ENCODE data around the gene HNRNPR. TPM values are rescaled to one million over a fixed set of nuclear protein-coding genes. Genes with fewer than 3 reads are reported as not detected.
A peak's percentile ranks its signal among the peaks of the same experiment; 100 is the strongest.
"Not testable (repeated sequence)": the region's sequence is repeated elsewhere in the genome, so short reads cannot be mapped to it uniquely, and the experiment has no call there.

HNRNPR gene
- total RNA-seq, 6 experiments from 2014 or later: 115 to 147 (median 144) TPM

DNA sequence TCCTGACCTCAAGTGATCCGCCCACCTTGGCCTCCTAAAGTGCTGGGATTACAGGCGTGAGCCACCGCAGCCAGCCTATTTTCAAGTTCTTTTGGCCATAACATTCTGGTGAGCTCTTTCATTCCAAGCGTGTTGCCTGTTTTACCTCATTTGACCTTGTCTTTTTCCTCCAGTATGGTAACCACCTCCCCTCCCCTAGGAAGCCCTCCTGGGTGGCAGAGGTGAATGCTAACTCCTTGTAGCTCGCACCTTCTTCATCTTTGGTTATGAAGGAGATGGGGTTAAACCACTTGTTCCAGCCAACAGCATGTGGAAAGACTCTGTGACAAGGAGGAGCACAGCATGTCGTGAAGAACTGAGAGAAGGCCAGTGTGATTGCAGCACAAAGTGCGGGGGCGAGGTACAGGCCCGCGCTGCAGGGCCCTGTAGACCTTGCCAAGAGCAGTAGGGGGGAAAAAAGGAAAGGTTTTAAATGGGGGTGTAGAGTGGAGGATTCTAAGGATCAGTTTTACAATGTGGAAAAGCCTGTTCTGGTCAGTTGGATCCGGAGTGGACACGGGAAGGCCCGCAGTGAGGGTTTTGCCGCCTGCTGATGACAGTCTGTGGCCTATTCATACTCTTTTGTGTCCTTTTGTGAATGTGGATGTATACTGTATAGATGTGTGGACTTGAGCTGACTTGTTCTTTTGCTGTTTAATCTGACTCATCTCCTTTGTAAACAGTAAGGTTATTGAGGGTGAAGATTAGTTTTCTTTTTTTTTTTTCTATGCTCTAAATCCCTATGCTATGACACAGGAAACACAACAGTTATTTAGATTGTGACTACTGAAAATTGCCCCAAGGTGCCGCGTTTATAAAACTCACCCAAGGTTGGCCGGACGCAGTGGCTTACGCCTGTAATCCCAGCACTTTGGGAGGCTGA, 33.1 kb upstream of the HNRNPR start:
- Mint-ChIP-seq H3K27me3 (ENCODE audit: insufficient read depth) (peaks cover 3% of the 10 kb centered on the region; the same call in 1 of the 2 replicates), H3K4me1 (ENCODE audit: low read depth) (peaks cover 29% of the 10 kb centered on the region), H3K27ac (peak overlapping the region; percentile 97), H3K36me3 (ENCODE audit: low read depth) (peaks cover 4% of the 10 kb centered on the region; the same call in 1 of the 2 replicates), H3K9me3 (no peaks in the 10 kb centered on the region; the same call in 1 of the 2 replicates), H3K4me3 (peak overlapping the region; percentile 48)
- DNase-seq: peak; percentile 94
- TF ChIP-seq, protein P1, sequence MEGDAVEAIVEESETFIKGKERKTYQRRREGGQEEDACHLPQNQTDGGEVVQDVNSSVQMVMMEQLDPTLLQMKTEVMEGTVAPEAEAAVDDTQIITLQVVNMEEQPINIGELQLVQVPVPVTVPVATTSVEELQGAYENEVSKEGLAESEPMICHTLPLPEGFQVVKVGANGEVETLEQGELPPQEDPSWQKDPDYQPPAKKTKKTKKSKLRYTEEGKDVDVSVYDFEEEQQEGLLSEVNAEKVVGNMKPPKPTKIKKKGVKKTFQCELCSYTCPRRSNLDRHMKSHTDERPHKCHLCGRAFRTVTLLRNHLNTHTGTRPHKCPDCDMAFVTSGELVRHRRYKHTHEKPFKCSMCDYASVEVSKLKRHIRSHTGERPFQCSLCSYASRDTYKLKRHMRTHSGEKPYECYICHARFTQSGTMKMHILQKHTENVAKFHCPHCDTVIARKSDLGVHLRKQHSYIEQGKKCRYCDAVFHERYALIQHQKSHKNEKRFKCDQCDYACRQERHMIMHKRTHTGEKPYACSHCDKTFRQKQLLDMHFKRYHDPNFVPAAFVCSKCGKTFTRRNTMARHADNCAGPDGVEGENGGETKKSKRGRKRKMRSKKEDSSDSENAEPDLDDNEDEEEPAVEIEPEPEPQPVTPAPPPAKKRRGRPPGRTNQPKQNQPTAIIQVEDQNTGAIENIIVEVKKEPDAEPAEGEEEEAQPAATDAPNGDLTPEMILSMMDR (IDR thresholded peaks at IDR 0.05): no peak

DNA sequence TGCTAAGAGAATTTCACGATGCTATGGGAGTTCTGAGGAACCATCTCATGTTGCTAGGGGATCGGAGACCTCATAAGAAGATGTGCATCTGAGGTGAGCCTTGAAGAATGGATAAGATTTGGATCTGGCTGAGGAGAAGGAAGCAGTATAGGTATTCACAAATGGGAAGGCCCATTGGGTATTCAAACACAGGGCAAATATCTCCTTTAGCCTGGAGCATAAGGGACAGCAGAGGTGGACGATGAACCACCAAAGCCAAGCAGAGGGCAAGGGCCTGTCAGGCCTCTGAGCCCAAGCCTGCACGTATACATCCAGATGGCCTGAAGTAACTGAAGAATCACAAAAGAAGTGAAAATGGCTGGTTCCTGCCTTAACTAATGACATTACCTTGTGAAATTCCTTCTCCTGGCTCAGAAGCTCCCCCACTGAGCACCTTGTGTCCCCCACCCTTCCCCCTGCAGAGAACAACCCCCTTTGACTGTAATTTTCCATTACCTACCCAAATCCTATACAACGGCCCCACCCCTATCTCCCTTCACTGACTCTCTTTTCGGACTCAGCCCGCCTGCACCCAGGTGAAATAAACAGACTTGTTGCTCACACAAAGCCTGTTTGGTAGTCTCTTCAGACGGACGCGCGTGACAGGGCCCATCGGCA, 30.1 kb upstream of the HNRNPR start:
- H3K4me1 Mint-ChIP-seq (ENCODE audit: low read depth): peaks cover 49% of the 10 kb centered on the region
- DNase-seq; H3K27ac Mint-ChIP-seq; H3K4me3 Mint-ChIP-seq; H3K9me3 Mint-ChIP-seq; H3K27me3 Mint-ChIP-seq (ENCODE audit: insufficient read depth); H3K36me3 Mint-ChIP-seq (ENCODE audit: low read depth): not testable (repeated sequence)

DNA sequence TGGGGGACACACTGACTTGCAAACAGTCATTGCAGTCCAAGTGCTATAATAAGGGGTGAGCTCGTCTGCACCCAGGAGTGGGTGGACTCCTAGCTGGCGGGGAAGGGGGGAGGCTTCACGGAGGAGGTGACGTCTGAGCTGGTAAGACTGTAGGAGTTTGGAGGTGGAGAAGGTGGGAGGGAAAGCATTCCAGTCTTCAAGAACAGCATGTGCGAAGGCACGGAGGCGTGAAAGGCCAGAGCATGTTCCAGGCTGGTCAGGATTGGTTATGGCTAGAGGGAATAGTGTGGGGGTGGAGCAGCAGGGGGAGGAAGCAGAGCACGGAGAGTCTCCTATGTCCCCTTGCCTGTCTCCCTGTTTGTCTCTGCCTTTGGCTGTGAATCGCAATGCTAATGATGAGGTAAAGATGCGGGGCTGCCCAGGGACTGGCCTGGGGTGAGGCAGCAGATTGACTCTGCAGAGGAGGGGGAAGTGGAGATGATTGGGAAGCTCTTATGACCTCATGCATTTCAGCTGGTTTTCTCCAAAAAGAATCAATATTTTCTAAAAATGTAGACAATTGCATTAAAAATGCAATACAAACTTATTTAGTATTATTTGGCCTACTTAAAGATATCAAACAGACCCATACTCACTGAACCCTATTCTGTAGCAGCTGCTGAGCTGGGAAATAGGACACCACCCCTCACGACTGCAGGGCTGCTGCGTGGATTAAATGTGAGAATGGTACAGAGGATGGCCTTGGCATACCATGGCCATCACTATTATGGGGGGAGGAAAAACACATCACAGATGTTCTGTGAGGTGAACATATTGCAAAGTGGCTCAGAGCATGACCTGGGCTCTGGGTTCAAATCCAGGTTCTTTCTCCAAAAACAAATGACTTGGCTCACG, 28.1 kb upstream of the HNRNPR start:
- Mint-ChIP-seq H3K4me1 (ENCODE audit: low read depth) (peaks cover 52% of the 10 kb centered on the region), H3K9me3 (peaks cover 5% of the 10 kb centered on the region), H3K4me3 (no peak overlapping the region), H3K27ac (no peak overlapping the region), H3K36me3 (ENCODE audit: low read depth) (peaks cover 16% of the 10 kb centered on the region), H3K27me3 (ENCODE audit: insufficient read depth) (no peaks in the 10 kb centered on the region; the same call in 1 of the 2 replicates)
- TF ChIP-seq, protein P1 (IDR thresholded peaks at IDR 0.05): no peak
- DNase-seq: no peak

DNA sequence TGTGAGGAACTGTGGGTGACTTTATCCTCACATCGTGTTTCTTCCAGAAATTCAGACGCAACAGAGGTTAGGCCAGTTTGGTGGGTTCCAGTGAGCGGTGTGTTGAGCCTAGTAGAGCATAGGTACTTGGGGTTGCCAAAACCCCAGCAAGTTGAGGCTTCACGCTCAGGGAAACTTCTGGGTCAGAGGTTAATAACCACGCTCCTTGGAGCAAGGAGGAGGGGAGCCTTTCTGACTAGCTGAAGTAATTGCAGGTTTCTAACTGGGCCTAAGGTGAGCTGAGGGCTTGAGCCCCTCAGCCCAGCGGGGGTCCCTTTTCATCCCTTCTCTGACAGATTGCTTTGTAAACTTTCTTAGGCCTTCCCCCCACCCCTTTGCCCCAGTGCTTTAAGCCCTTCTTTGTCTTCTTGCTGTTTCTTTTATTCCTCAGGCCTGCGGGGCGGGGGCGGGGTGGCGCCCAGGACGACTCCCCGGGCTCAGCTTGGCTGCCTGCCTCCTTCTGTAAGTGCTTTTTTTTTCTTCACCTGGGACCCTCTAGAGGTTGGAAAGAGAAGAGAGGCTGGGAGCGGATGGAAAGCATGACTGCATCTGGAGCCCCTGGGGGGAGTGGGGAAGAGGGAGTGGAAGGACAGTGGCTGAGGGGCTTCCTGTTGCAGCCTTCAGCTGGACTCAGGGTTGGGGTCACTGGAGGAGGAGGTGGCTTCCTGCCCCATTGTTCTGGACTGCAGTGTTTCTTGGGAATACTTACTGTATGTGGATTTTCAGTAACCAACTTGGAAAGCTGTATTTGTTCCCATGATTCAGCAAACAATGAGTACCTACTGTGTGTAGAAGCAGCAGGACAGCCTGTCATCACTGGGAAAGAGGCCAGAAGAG, 26.9 kb upstream of the HNRNPR start:
- H3K36me3 Mint-ChIP-seq (ENCODE audit: low read depth): peaks cover 29% of the 10 kb centered on the region
- no peaks in the 10 kb centered on the region; the same call in 1 of the 2 replicates for H3K27me3 Mint-ChIP-seq (ENCODE audit: insufficient read depth)
- TF ChIP-seq, protein P1 (IDR thresholded peaks at IDR 0.05): peak; percentile 34; the same call in 1 of the 2 replicates
- peak overlapping the region; percentile 92 for H3K27ac Mint-ChIP-seq
- peaks cover 18% of the 10 kb centered on the region for H3K9me3 Mint-ChIP-seq
- peaks cover 59% of the 10 kb centered on the region for H3K4me1 Mint-ChIP-seq (ENCODE audit: low read depth)
- peak overlapping the region; percentile 93 for H3K4me3 Mint-ChIP-seq
- no peak for DNase-seq

DNA sequence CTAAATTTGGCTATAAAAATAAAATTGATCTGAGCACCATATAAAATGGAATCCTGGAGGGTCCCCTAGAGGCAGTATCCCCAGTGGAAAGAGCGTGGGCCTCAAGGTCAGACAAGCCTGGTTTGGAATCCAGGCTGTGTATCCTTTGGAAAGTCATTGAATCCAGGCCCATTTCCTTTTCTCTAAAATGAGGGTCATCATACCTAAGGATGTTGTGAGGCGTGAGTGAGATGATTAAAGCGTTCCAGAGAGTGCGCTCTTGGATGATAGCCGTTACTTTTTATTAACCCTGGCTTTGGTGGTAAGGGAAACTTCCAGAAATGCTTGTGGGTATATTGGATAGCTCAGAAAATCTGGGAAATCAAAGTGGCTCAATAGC, 26.2 kb upstream of the HNRNPR start:
- no peak for DNase-seq
- Mint-ChIP-seq H3K27ac (peak overlapping the region; percentile 92), H3K27me3 (ENCODE audit: insufficient read depth) (no peaks in the 10 kb centered on the region; the same call in 1 of the 2 replicates), H3K4me3 (peak overlapping the region; percentile 93), H3K4me1 (ENCODE audit: low read depth) (peaks cover 59% of the 10 kb centered on the region), H3K9me3 (peaks cover 21% of the 10 kb centered on the region), H3K36me3 (ENCODE audit: low read depth) (peaks cover 33% of the 10 kb centered on the region)
- TF ChIP-seq, protein P1 (IDR thresholded peaks at IDR 0.05): peak; percentile 22; the same call in 1 of the 2 replicates

Data from HFFc6 (cell line).